ENCODE data around the gene TP53I11. TPM values are rescaled to one million over a fixed set of nuclear protein-coding genes. Genes with fewer than 3 reads are reported as not detected.

The TP53I11 gene
- total RNA-seq, 1 experiment from 2014 or later, result 17.7 TPM

DNA sequence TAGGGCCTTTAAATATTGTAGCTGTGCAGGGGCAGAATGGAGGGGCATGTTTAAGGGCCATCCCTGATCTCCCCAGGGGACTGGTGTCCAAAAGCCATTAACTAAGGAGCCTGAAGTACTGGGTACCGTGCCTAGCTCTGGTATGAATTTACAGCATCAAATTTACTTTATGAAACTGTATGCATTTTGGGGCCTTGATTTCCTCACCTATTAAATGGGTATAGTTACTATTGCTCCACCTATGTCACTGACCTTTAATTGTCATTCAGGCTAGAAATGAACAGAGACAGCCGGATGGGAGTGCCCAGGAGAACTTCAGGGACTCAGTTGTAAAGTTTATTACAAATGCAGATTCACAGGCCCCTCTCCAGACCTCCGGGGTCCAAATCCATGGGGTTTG lies 11.8 kb upstream of the TP53I11 start:
- Mint-ChIP-seq H3K27me3 (ENCODE audit: insufficient read depth, unreplicated experiment) (no peaks in the 10 kb centered on the region), H3K9me3 (ENCODE audit: unreplicated experiment) (no peaks in the 10 kb centered on the region), H3K4me1 (ENCODE audit: insufficient read depth, unreplicated experiment) (no peaks in the 10 kb centered on the region), H3K36me3 (ENCODE audit: insufficient read depth, unreplicated experiment) (no peaks in the 10 kb centered on the region), H3K27ac (ENCODE audit: low read depth, unreplicated experiment) (no peak overlapping the region), H3K4me3 (ENCODE audit: unreplicated experiment) (no peak overlapping the region)
- CTCF ChIA-PET, result no interaction called here
- POLR2A ChIA-PET, result interaction anchor here (0.9 kb wide), 1 partner anchor 135 kb away, joined by 4 read pairs; no protein-coding TSS in a partner anchor
- intact Hi-C loops (cut with micrococcal nuclease), result no loop called here
- TF ChIP-seq, protein P1, sequence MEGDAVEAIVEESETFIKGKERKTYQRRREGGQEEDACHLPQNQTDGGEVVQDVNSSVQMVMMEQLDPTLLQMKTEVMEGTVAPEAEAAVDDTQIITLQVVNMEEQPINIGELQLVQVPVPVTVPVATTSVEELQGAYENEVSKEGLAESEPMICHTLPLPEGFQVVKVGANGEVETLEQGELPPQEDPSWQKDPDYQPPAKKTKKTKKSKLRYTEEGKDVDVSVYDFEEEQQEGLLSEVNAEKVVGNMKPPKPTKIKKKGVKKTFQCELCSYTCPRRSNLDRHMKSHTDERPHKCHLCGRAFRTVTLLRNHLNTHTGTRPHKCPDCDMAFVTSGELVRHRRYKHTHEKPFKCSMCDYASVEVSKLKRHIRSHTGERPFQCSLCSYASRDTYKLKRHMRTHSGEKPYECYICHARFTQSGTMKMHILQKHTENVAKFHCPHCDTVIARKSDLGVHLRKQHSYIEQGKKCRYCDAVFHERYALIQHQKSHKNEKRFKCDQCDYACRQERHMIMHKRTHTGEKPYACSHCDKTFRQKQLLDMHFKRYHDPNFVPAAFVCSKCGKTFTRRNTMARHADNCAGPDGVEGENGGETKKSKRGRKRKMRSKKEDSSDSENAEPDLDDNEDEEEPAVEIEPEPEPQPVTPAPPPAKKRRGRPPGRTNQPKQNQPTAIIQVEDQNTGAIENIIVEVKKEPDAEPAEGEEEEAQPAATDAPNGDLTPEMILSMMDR (IDR thresholded peaks at IDR 0.05; ENCODE audit: unreplicated experiment), result no peak
- DNase-seq (ENCODE audit: unreplicated experiment), result no peak
- no TSS peak for BruUV-seq (replicated peaks)

DNA sequence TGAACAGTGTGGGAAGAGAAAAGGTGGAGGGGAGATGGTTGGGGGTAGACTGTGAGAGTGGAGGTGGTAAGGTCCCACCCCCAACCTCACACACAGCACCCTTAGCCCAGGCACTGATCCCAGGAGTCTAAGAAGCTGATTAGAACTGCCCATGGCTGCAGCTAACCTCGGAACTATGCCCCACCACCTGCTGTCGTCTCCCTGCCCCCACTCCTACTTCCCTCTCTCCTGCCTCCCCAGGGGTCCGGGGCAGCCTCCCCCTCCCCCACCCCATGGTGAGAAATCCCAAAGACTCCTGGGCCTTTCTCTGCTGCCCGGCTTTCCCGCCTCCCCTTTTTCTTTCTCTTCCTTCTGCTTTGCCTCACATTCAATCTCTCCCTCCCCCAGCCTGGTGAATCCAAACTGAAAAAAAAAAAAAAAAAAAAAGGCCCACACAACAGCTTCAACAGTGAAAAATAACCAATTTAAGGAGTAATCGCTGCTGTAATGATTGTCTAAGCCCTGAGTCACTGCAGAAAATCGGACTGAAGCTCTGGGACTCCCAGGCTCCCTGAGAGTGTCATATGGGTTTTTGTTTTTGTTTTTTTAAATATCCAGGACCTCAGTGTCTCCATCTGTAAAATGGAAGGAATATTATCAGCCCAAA lies 9.6 kb upstream of the TP53I11 start:
- CTCF ChIA-PET, result interaction anchor here (0.6 to 2.7 kb wide), 4 partner anchors 24 to 580 kb away, joined by 3 to 14 read pairs (median 3); no protein-coding TSS in a partner anchor

DNA sequence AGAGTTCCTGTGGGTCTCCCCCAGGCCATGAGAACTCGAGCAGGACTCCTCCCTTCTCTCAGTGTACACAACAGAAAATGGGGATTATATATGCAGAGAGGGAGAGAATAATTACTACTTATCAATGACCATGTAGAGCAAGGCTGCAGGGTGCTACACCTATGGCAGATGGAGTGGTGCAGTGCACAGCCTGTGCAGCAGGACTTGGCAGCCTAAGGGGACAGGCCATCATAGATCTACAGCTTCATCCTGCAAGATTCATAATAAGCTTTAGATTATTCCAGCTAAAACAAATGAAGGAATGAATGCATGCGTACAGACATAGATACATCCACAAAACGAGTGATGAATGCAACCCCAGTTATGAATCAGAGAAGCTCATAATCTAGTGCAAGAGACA lies 8.4 kb upstream of the TP53I11 start:
- CTCF ChIA-PET, result interaction anchor here (1.0 to 2.7 kb wide), 5 partner anchors 9 to 146 kb away, joined by 3 to 14 read pairs (median 4); partner anchors contain the start of gene TP53I11
- no peak for DNase-seq (ENCODE audit: unreplicated experiment)
- Mint-ChIP-seq H3K27ac (ENCODE audit: low read depth, unreplicated experiment) (no peak overlapping the region), H3K4me3 (ENCODE audit: unreplicated experiment) (no peak overlapping the region), H3K36me3 (ENCODE audit: insufficient read depth, unreplicated experiment) (no peaks in the 10 kb centered on the region), H3K4me1 (ENCODE audit: insufficient read depth, unreplicated experiment) (peaks cover 9% of the 10 kb centered on the region), H3K9me3 (ENCODE audit: unreplicated experiment) (no peaks in the 10 kb centered on the region), H3K27me3 (ENCODE audit: insufficient read depth, unreplicated experiment) (no peaks in the 10 kb centered on the region)
- TF ChIP-seq, protein P1 (IDR thresholded peaks at IDR 0.05; ENCODE audit: unreplicated experiment), result no peak
- POLR2A ChIA-PET, result no interaction called here
- no TSS peak for BruUV-seq (replicated peaks)
- intact Hi-C loops (cut with micrococcal nuclease), result loop anchor here (10.0 kb wide), 1 partner anchor 86 kb away; no protein-coding TSS in a partner anchor

More for the DNA sequence above, 9.6 kb upstream of the TP53I11 start:
- Mint-ChIP-seq H3K4me3 (ENCODE audit: unreplicated experiment) (no peak overlapping the region), H3K27me3 (ENCODE audit: insufficient read depth, unreplicated experiment) (no peaks in the 10 kb centered on the region), H3K9me3 (ENCODE audit: unreplicated experiment) (no peaks in the 10 kb centered on the region), H3K27ac (ENCODE audit: low read depth, unreplicated experiment) (no peak overlapping the region), H3K36me3 (ENCODE audit: insufficient read depth, unreplicated experiment) (no peaks in the 10 kb centered on the region), H3K4me1 (ENCODE audit: insufficient read depth, unreplicated experiment) (peaks cover 4% of the 10 kb centered on the region)
- POLR2A ChIA-PET, result no interaction called here
- no TSS peak for BruUV-seq (replicated peaks)
- TF ChIP-seq, protein P1 (IDR thresholded peaks at IDR 0.05; ENCODE audit: unreplicated experiment), result no peak
- intact Hi-C loops (cut with micrococcal nuclease), result no loop called here
- no peak for DNase-seq (ENCODE audit: unreplicated experiment)

DNA sequence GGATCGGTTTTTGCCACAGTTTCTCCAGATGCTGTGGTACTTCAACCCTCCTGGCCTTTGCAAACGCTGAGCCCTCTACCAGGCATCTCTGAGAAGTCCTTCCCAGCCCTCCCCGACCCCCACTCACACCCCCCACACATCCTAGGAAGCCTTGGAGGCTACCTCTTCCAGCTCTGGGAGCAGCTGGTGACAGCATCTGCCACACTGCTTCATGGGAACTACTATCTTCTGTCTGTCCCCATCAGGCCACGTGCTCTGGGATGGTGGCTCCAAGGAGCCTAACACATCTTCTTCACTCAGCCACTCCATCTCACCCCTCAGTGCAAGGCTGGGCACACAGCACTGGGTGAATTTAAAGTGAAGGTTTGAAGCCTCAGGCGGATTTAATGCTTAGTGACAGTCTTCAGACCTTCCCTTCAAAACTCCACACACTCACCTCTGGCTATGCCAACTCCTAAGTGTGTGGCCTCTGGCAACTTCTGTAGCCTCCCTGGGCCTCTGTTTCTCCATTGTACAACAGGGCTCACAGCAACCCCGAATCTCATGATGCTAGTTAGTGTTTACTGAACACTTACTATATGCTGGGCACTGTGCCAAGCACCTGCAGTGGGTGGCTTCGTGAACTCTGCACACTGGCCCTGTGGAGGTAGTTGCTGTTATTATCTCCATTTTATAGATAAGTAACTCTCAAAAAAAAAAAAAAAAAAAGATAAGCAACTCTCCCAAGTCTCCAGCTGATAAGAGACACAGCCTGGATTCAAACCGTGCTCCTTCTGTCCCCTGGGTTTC lies 7.3 kb upstream of the TP53I11 start:
- CTCF ChIA-PET, result interaction anchor here (0.6 to 1.2 kb wide), 4 partner anchors 11 to 111 kb away, joined by 3 to 4 read pairs (median 3); no protein-coding TSS in a partner anchor
- intact Hi-C loops (cut with micrococcal nuclease), result loop anchor here (10.0 kb wide), 1 partner anchor 87 kb away; no protein-coding TSS in a partner anchor
- no peaks in the 10 kb centered on the region for H3K9me3 Mint-ChIP-seq (ENCODE audit: unreplicated experiment)

More for the DNA sequence above, 7.3 kb upstream of the TP53I11 start:
- no peak overlapping the region for H3K4me3 Mint-ChIP-seq (ENCODE audit: unreplicated experiment)
- H3K4me1 Mint-ChIP-seq (ENCODE audit: insufficient read depth, unreplicated experiment), result peaks cover 9% of the 10 kb centered on the region
- DNase-seq (ENCODE audit: unreplicated experiment), result no peak
- POLR2A ChIA-PET, result no interaction called here
- TF ChIP-seq, protein P1 (IDR thresholded peaks at IDR 0.05; ENCODE audit: unreplicated experiment), result no peak
- H3K36me3 Mint-ChIP-seq (ENCODE audit: insufficient read depth, unreplicated experiment), result no peaks in the 10 kb centered on the region
- no TSS peak for BruUV-seq (replicated peaks)
- no peak overlapping the region for H3K27ac Mint-ChIP-seq (ENCODE audit: low read depth, unreplicated experiment)
- no peaks in the 10 kb centered on the region for H3K27me3 Mint-ChIP-seq (ENCODE audit: insufficient read depth, unreplicated experiment)

Data from MCF 10A (cell line).